GM21381 (cell line): ENCODE results near the gene C2CD4D.
A peak's percentile ranks its signal among the peaks of the same experiment; 100 is the strongest.

ENCODE experiments used
- ATAC-seq: cut with Tn5 transposase; IDR thresholded peaks from one replicate; pipeline ENCODE4 v1.9.1; 2021; ENCODE audit warnings: mild to moderate bottlenecking, moderate library complexity; ENCODE audit not compliant: unreplicated experiment

Gene C2CD4D

DNA sequence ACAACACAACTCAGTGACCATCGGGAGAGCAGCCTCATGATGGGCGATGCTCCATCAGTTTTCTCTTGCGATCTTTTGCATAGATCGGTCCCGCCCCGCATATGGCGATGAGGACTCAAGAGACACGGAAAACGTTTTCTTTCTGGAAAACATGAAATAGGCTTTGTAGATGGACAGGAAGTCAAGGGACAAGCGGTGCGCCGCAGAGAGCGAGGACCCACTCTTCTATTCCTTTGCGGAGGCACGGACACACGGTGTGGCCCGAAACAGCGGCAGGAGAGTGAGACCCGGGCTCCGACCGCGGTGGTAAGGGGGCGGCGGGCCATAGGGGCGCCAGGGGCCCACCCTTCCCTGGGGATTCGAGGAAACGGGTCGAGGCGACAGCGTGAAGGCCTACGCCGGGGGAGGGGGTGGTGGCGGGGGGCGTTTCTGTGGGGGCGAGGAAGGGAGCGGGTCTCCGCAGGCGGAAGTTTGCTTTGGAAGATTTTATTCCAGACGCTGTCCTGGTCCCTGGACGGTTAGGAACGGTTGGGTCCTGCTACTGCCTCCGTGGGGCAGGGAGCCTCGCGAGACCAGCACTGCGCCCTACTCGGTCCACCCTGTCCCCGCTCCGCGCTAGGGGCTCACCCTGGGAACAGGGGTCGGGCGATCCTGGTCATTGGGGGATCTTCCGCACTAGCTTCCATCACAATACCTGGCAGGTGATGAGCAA, 48.5 kb downstream of the C2CD4D start:
- no peak for ATAC-seq

DNA sequence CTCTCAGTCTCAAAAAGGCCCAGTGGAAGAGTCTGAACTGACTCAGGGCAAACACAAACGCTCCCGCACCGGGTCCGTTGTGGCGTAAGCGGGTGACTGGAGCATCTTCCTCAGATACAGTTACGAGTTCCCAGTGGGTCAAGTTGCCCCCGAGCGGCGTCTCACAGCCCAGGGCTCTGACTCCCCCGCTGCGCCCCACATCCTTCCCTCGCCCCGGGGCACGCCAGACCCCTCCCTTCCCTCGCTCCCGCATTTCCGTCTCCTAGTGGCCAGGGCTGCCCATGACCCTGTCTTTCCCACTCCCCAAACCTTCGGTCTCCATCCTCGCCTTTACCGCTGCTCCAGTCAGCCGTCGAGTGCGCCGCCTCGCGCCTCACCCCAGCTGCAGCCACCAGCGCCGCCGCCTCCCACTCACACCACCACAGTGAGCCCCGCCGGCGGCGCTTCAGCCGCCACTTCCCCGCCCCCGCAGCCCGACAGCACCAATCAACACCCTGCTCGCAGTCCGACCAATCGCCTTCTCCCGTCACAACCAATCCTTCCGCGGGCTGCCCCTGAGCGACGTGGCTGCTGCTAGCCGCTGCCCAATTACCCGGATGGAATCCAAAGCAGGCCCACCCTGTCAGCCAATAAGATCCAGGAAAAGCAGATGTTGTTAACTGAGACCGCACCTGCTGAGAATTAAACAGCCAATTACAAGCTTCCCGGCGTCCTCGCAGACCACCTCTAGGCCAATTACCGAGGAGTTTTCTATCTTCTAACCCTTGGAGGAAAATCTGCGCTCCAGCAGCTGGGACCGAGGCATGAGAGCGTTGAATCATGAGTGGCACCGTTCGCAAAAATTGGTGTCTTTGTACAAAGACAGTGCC, 49.3 kb downstream of the C2CD4D start, which contains the start of gene TDRKH:
TSS of gene TDRKH (minus strand) at position 430 of the 869 bp plus-strand sequence. CDS start 7,478 bp downstream, outside the sequence.
- ATAC-seq: peak; percentile 94
